GDM1 (cell line): ENCODE data around the gene BCAN.

Experiments used
- DNase-seq: peaks from one replicate; lab custom pipeline; 2025; lab: John Stamatoyannopoulos, UW

Gene BCAN

DNA sequence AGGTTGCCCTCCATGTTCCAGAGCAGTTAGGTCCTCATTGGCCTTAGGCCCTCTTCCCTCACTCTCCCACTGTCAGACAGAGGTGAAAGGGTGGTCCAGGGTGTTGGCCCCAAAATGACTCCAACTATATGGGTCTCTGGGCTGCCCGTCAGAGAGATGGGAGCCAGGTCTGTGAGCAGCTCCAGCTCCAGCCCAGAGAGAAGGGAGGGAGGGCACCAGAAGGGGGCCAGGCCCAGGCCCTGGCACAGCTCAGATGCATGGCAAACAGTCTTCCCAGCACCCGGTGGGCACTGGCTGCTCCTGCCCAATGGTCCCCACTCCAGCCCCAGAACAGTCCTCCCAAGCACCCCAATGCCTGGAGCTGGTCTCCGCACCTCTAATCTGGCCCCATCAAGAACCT, 2.2 kb downstream of the BCAN start:
- DNase-seq = no peak

DNA sequence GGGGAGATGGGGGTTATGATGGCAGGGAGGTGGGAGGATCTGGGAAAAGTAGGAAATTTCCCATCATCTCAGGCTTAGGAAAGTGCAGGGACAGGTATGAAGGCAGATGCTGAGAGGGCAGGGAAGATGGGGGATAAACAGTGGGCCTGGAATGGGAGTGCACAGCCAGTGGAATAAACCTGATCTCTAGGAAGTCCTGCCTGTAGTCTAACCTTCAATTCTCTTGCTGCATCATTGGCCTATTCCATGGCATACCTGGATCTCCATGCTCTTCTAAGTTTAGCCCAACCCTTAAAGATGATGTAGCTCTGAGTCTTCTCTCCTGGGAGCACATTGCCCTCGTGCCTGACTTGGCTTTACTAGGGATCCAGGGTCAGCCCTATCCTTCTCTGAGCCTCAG, 2.7 kb downstream of the BCAN start:
- DNase-seq = no peak

DNA sequence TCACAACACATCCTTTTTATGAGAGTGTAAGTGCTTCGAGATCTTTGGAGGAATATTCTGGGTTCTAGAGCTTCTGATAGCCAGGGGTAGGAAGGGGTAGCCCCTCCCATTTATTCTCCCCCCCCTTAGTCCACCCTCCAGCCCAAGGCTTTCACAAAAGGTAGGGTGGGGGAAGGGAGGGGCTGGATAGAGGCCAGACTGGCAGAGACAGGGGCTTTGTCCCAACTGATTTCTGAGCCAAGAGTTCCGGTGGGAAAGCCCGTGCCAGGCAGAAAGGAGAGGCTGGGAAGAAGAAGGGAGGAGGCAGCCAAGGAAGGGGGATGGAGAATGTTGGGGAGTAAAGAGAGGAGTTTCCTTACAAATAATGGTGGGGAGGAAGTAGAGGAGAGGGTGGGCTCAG, 3.1 kb downstream of the BCAN start:
- DNase-seq = no peak

DNA sequence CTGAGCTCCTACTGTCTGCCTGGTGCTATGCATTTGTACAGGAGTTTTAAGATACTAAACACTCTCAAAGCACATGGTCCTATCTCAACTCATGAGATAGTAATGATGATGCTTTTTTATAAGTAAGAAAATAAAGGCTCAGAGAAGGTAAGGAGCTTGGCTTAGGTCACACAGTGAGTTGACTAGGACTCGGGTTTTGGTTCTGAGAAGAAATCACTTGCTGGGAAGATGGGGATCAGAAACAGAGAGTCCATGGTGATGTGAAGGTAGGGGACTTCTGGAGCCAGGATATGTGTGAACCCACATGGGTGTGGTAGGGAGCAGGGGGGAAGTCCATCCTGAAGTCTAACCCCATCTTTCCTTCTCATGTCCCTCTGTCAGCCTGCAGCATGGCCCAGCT, 3.7 kb downstream of the BCAN start:
- no peak for DNase-seq

DNA sequence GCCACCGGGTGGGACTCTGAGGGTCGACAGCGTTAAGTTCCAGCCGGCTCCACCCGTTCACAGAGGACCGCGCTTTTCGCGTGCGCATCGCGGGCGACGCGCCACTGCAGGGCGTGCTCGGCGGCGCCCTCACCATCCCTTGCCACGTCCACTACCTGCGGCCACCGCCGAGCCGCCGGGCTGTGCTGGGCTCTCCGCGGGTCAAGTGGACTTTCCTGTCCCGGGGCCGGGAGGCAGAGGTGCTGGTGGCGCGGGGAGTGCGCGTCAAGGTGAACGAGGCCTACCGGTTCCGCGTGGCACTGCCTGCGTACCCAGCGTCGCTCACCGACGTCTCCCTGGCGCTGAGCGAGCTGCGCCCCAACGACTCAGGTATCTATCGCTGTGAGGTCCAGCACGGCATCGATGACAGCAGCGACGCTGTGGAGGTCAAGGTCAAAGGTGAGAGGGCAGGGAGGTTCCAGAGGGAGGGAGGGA, 4.9 kb downstream of the BCAN start:
- no peak for DNase-seq

DNA sequence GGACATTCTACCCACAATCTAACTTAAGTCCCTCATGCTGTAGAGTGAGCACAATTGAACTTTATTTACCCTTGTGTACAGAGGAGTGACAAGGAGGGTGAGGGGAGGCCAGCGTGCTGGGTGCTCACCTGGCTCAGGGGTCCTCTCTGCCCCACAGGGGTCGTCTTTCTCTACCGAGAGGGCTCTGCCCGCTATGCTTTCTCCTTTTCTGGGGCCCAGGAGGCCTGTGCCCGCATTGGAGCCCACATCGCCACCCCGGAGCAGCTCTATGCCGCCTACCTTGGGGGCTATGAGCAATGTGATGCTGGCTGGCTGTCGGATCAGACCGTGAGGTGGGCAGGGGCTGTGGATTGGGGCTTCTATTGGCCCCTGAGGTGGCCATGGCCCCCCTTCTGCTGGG, 5.4 kb downstream of the BCAN start:
- DNase-seq = no peak

DNA sequence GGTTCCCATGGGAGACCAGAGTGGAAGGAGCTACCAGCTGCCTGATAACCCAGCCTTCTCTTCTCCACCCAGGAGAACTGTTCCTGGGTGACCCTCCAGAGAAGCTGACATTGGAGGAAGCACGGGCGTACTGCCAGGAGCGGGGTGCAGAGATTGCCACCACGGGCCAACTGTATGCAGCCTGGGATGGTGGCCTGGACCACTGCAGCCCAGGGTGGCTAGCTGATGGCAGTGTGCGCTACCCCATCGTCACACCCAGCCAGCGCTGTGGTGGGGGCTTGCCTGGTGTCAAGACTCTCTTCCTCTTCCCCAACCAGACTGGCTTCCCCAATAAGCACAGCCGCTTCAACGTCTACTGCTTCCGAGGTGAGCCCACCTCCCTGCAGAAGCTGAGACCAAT, 6.6 kb downstream of the BCAN start:
- no peak for DNase-seq

DNA sequence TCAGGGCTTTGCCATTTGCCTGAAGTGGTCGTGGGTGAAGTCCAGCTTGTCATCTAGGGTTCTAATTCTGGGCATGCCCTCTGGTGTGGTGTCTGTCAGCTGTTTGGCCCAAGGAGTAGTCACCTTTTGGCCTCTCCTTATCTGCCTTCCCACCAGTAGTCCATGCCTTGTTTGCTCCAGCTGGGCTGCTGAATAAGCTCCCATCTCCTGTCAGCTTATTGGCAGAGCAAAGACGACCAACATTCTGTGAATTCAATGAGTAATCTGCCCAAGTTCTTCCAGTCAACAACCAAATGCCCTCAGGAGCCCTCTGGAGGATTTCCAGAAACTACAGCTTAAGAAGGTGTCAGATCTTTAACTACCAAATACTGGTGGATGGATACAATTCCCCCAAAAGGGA, 7.0 kb downstream of the BCAN start:
- no peak for DNase-seq

DNA sequence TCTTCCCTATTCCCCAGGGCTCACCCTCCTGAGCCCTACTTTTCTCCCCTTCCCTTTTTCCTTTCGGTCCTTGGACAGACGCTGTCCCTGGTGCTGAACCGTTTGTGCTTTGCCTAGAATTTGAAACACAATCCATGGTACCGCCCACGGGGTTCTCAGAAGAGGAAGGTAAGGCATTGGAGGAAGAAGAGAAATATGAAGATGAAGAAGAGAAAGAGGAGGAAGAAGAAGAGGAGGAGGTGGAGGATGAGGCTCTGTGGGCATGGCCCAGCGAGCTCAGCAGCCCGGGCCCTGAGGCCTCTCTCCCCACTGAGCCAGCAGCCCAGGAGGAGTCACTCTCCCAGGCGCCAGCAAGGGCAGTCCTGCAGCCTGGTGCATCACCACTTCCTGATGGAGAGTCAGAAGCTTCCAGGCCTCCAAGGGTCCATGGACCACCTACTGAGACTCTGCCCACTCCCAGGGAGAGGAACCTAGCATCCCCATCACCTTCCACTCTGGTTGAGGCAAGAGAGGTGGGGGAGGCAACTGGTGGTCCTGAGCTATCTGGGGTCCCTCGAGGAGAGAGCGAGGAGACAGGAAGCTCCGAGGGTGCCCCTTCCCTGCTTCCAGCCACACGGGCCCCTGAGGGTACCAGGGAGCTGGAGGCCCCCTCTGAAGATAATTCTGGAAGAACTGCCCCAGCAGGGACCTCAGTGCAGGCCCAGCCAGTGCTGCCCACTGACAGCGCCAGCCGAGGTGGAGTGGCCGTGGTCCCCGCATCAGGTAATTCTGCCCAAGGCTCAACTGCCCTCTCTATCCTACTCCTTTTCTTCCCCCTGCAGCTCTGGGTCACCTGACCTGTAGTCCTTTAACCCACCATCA, 10.4 kb downstream of the BCAN start:
- peak; percentile 17 for DNase-seq

DNA sequence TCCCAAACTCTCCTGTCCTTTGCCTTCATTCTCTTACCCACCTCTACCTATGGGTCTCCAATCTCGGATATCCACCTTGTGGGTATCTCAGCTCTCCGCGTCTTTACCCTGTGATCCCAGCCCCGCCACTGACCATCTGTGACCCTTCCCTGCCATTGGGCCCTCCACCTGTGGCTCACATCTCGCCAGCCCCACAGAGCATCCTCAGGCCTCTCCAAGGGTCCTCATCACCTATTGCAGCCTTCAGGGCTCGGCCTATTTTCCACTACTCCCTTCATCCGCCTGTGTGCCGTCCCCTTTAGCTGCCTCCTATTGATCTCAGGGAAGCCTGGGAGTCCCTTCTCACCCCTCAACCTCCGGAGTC, 11.1 kb downstream of the BCAN start:
- DNase-seq = no peak

DNA sequence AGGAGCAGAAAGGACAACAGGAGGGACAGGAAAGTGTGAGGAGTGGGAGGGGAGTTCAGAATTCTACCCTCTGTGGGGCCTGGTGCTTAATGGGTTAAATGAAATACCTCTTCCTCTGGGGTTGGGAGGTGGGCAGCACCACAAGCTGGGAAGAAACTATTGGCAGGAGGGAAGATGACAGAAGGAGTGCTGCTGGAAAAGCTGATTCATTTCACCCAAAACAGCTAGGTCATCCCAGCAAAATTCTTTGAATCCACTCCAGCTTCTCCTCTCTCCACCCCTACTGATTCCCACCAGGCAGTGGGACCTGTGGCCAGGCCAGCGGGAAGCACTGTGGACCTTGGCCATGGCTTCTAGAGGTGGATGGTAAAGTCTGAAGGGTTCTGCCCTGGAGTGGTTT, 12.8 kb downstream of the BCAN start:
- no peak for DNase-seq

DNA sequence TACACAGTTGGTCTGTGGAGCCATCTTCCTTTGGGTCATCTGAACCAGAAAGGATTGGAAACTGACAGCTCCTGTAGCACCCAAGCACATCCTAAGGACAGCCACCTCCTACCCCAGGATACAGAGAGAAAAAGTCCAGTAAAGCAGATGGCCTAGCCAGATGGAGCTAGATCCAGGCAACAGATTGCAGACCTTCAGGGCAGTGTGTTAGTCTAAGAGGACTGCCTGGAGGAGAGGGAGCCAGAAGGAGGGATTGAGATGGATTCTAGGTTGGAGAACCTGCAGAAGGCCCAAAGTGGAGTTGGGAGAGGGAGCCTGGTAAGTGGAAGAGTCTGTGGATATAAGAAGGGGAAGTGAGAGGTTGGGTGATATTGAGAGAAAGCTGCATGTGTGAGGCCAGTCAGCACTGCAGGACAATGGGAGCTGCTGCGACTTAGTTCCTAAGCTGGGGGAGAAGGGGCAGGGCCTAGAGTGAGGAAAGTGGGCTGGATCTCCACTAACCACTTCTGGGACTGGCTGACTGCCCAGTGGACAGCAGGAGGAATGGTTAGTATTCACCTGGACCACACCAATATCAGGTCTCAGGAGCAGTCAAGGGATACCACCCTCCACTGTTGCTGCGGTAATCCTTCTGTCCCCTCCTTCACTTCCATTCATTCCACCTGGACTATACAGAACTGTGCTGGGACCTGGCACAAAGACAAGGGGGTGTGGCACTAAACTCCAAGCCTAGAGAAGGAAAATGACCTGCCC, 13.4 kb downstream of the BCAN start:
- DNase-seq = no peak

DNA sequence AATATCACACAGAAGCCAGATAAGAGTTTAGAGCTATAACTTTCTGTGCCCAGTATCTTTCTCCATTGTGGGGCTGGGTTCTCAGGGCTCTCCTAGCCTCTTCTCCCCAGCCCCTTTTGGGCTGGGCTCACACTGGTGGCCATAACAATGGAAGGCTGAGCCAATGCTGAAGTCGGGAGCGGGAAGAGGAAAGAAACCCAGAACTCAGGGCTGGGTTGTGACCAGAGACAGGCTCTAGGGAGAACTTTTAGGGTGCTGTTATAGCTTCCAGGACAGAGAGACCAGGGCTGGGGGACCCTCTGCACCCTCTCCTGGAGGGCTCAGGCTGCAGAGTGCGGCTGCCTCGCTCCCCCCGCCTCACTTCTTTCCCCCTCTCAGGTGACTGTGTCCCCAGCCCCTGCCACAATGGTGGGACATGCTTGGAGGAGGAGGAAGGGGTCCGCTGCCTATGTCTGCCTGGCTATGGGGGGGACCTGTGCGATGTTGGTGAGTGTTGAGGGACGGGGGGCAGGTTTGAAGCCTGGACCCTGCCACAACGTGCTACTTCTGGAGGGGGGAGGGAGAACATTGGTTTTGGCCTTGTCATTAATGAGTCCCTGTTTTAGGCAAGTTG, 14.1 kb downstream of the BCAN start:
- DNase-seq = no peak

DNA sequence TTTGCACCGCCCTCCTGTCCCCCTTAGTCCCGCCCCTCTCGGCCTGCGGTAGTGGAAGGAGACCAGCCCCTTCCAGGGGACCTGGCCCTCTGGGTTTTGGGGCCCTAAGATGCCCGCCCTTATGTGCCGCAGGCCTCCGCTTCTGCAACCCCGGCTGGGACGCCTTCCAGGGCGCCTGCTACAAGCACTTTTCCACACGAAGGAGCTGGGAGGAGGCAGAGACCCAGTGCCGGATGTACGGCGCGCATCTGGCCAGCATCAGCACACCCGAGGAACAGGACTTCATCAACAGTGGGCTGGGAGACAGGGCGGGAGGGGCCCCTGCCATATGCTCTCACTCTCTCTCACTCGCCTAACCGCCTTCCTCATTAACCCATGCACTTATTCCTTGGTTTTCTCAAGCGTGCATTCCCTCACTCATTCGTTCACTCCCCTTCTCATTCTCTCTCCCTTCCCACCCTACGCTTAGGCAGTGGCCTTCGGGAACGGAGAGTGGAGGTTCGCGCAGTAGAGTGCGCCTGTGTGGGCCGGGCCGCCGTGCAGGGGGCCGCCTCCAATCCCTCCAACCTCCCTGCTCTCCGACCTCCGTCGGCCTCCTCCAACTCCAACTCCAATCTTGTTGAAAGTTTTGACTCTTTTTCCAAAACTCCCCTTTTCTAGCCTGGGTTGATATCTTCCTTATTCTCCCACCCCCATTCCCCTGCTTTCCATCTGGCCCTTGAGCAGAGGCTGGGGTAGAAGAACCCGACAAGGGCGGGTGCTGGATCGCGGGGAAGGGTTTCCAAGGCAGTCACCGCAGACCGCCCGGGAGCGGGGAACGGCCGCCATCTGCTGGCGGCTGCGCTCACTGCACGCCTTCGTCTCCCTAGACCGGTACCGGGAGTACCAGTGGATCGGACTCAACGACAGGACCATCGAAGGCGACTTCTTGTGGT, 15.2 kb downstream of the BCAN start:
- peak; percentile 43 for DNase-seq

DNA sequence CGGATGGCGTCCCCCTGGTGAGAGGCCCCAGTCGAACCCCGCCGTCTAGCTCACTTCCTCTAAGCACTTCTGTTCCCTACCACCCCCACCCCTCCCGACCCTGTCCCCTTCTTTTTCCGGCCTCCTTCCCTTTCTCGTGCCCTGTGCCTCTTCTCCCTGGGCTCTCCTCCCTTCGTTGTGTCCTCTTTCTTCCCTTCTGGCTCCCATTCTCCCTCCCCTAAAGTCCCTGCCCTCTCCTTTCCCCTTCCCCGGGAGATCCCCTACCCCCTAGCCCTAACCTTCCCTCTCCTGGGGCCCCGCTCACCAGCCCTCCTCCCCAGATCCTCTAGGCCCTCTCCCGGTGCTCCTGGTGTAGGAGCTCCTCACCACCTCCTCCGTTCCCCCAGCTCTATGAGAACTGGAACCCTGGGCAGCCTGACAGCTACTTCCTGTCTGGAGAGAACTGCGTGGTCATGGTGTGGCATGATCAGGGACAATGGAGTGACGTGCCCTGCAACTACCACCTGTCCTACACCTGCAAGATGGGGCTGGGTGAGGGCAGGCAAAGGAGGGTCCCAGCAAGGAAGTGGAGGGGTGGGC, 15.9 kb downstream of the BCAN start:
- DNase-seq = no peak

DNA sequence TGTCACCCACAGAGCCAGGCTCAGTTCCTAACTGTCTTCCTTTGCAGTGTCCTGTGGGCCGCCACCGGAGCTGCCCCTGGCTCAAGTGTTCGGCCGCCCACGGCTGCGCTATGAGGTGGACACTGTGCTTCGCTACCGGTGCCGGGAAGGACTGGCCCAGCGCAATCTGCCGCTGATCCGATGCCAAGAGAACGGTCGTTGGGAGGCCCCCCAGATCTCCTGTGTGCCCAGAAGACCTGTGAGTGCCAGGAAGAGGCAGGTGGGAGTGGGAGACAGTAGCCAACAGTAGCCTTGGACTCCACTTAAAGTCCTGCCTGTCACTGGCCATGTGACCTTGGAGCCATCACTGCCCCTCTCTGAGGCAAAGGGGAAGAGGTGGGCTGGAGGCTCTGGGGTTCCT, 16.6 kb downstream of the BCAN start:
- DNase-seq = no peak

DNA sequence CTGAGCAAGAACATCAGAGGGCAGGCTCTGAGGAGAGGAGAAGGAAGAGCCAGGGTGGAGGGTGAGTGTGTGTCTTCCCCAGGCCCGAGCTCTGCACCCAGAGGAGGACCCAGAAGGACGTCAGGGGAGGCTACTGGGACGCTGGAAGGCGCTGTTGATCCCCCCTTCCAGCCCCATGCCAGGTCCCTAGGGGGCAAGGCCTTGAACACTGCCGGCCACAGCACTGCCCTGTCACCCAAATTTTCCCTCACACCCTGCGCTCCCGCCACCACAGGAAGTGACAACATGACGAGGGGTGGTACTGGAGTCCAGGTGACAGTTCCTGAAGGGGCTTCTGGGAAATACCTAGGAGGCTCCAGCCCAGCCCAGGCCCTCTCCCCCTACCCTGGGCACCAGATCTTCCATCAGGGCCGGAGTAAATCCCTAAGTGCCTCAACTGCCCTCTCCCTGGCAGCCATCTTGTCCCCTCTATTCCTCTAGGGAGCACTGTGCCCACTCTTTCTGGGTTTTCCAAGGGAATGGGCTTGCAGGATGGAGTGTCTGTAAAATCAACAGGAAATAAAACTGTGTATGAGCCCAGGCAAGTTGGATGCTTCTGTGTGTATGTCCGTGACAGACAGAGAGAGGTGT, 17.1 kb downstream of the BCAN start:
- DNase-seq = no peak

DNA sequence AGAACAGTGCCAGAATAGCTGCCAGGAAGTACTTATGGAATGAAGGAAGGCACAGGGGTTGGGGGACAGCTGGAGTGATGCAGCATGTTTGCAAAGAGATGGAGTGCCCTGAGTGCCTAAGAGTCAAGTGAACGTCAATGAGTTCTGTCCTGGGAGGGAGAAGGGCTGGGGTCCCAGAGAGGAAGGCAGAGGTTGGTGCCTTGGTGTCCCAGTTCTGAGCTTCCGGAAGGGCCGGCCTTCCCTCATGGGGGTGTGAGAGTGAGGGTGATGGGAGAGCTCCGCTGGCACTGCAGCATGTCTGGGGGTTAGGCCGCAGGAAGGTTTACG, 17.7 kb downstream of the BCAN start:
- no peak for DNase-seq

DNA sequence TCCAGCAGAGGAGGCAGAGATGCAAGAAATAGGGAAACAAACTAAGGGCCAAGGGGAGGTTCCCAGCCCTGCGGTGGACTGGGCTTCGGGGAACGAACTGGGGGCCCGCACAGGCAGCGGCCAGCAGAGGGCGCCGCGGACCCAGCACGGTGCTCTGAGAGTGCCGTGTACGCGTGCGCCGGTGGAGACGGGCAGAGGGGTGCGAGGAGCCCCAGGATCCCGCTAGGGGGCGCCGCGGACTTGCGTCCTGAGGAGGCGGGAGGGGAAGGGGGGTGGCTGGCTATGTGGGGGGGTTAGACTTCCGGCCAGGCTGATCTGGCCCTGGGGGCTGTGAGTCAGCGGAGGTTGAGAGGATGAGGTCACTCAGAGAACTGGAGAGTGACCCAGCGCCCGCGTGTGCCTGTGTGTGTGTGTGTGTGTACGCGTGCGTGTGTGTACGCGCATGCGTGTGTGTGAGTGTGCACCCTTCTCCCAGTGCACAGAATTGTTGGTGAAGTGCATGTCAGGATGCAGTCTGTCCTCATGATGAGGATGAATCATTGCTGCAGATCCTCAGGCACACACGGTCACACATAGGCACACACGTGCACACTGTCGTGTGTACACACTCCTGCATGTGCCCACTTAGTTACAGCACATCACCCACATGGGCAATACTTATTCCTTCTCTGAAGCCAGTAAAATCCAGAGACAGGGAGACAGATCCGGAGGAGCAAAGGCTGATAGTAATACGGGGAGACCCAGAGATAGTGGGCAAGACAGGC, 18.3 kb downstream of the BCAN start:
- DNase-seq = peak; percentile 89

DNA sequence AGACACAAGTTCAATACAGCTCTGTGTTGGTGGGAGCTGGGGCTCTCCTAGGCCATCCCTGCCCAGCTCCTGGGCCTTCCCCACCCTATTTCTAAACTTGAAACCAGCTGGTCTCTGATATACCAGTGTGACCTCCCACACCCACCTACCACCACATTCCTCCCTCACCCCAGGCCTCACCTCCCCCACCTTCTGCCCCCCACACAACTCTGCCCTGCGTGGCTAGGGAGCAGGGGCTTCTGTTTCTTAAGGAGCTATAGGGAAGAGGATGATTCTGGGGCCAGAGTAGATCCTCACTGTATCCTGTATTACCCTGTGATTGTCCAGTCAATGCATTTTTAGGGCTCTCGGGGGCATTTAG, 18.8 kb downstream of the BCAN start:
- no peak for DNase-seq
